ENCODE measurements around the gene ANKFY1. TPM values are rescaled to one million over a fixed set of nuclear protein-coding genes. Genes with fewer than 3 reads are reported as not detected.

Gene ANKFY1
- total and polyA plus RNA-seq, 9 of the 15 experiments (the other 6 are each of a cell fraction or from before 2014, with no cell fraction given) = 4.3 to 25.6 (median 12.2) TPM

- H3K4me1 ChIP-seq (replicated peaks in 1 of 2; ENCODE audit: control insufficient read depth in 2 of 2, insufficient read depth in 2 of 2, low read length in 2 of 2) = no peaks in the 10 kb centered on the region
- in situ Hi-C loops (cut with MboI) (no loop called here), intact Hi-C loops (cut with micrococcal nuclease) (no loop called here)
- peaks cover 84% of the 10 kb centered on the region for H3K36me3 ChIP-seq (ENCODE audit: control insufficient read depth, insufficient read depth, low read length)
- DNase-seq (ENCODE audit: extremely low read depth in 1 of 4, low spot score in 3 of 4) (no peak), FAIRE-seq (no peak), ATAC-seq (no peak)
- no peaks in the 10 kb centered on the region for H4K20me1 ChIP-seq (replicated peaks; ENCODE audit: control insufficient read depth, insufficient read depth, low read length)
- H3K9me1 ChIP-seq (ENCODE audit: control insufficient read depth, insufficient read depth, low read length) = no peaks in the 10 kb centered on the region
- no peaks in the 10 kb centered on the region for H3K79me2 ChIP-seq (ENCODE audit: control insufficient read depth, insufficient read depth, low read length)
- BruUV-seq (replicated peaks) = no TSS peak
- ChIA-PET CTCF (ENCODE audit: low intra/inter-chr PET ratio) (no interaction called here), POLR2A (no interaction called here)
- WGBS (ENCODE audit: insufficient coverage, low coverage, missing lambda C conversion rate) = 93% methylated on average over 6 of the region's 8 CpGs
- no peak overlapping the region for H3K4me3 ChIP-seq
- H3K27ac ChIP-seq (ENCODE audit: extremely low read depth, low read depth, low read length) = no peak overlapping the region
- TF ChIP-seq KAT8 (IDR thresholded peaks at IDR 0.05; ENCODE audit: low read depth) (no peak), SIN3B (IDR thresholded peaks at IDR 0.05; ENCODE audit: low read depth) (no peak), ZBTB49 (CRISPR knock-in tag; IDR thresholded peaks at IDR 0.05; ENCODE audit: borderline replicate concordance) (no peak), NR4A1 (CRISPR knock-in tag; IDR thresholded peaks at IDR 0.05) (no peak), NR4A1 (tag; IDR thresholded peaks at IDR 0.05) (no peak), JUND (IDR thresholded peaks at IDR 0.05; ENCODE audit: borderline replicate concordance, low read depth, low read length) (no peak), JUND (tag; IDR thresholded peaks at IDR 0.05; ENCODE audit: borderline replicate concordance, low read depth, low read length) (no peak), NFXL1 (CRISPR knock-in tag; IDR thresholded peaks at IDR 0.05) (no peak), ZNF511 (CRISPR knock-in tag; IDR thresholded peaks at IDR 0.05) (no peak), ZNF311 (CRISPR knock-in tag; IDR thresholded peaks at IDR 0.05) (no peak), PTBP1 (IDR thresholded peaks at IDR 0.05; ENCODE audit: low read depth, low read length) (no peak), SLC30A9 (CRISPR knock-in tag; IDR thresholded peaks at IDR 0.05) (no peak)
- no peaks in the 10 kb centered on the region for H3K27me3 ChIP-seq (ENCODE audit: control insufficient read depth in 2 of 2, insufficient read depth in 2 of 2, low read length in 2 of 2)
- 0 out of 4 replicates have a peak overlapping the region, but pooled peaks of 1 of the 2 experiments have one; percentile 13 for H3K9ac ChIP-seq (ENCODE audit: insufficient read depth in 1 of 2, low read depth in 2 of 2, low read length in 2 of 2)
- no peak overlapping the region for H2AFZ ChIP-seq (ENCODE audit: low read depth, low read length)
- no peak overlapping the region for H3K4me2 ChIP-seq (ENCODE audit: insufficient read depth, low read length)
- H3K9me3 ChIP-seq (replicated peaks; ENCODE audit: control insufficient read depth, insufficient read depth, low read depth, low read length) = no peaks in the 10 kb centered on the region
Measured at GRCh38 chr17:4180791-4181190, 83.0 kb downstream of the ANKFY1 start.

Measured in K562 (cell line).